ENCODE measurements around the gene PCNT. TPM values are rescaled to one million over a fixed set of nuclear protein-coding genes. Genes with fewer than 3 reads are reported as not detected.
"Not testable (repeated sequence)": the region's sequence is repeated elsewhere in the genome, so short reads cannot be mapped to it uniquely, and the experiment has no call there.

The PCNT gene
- total RNA-seq, 3 donors from 2014 or later (not counting 1 experiment from before 2014, with no cell fraction given): 83.6 to 94.9 (median 84.0) TPM

DNA sequence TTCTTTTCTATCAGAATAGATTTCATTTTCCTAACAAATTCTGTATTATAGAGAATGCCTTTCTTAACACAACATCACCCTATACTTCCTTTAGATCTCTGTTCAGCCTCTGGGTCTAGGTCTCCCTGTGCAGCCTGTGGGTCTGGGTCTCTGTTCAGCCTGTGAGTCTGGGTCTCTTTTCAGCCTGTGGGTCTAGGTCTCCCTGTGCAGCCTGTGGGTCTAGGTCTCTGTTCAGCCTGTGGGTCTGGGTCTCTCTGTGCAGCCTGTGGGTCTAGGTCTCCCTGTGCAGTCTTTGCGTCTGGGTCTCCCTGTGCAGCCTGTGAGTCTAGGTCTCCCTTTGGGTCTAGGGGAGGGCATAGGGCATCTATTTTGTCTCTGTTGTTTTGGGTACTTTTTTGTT, 75.2 kb downstream of the PCNT start:
- Mint-ChIP-seq H3K36me3 (peaks cover 15% of the 10 kb centered on the region), H3K4me3 (no peak overlapping the region), H3K9me3 (no peaks in the 10 kb centered on the region), H3K27me3 (ENCODE audit: low read depth in 2 of 2) (no peaks in the 10 kb centered on the region), H3K4me1 (peaks cover 10 to 11% of the 10 kb centered on the region in 2 donors), H3K27ac (no peak overlapping the region)
- no peak for TF ChIP-seq CTCF (IDR thresholded peaks at IDR 0.05)
- no peaks in the 10 kb centered on the region for H3K27me3 ChIP-seq (ENCODE audit: control insufficient read depth, insufficient read depth, low read length)
- no peak overlapping the region for H3K4me3 ChIP-seq (ENCODE audit: low read length)
- H3K9me3 ChIP-seq (ENCODE audit: control insufficient read depth, insufficient read depth, low read length): no peaks in the 10 kb centered on the region
- ATAC-seq: peak in 1 of 3 donors; percentile 27
- H3K27ac ChIP-seq (ENCODE audit: low read length): no peak overlapping the region
- WGBS (ENCODE audit: insufficient coverage): 100% methylated on average over 1 of the region's 1 CpG
- intact Hi-C loops (cut with micrococcal nuclease): no loop called here
- H3K36me3 ChIP-seq (ENCODE audit: control insufficient read depth, insufficient read depth, low read length): peaks cover 29% of the 10 kb centered on the region
- DNase-seq: no peak
- peaks cover 5% of the 10 kb centered on the region for H3K4me1 ChIP-seq (ENCODE audit: control insufficient read depth, insufficient read depth, low read length)

GRCh38 chr21:46399686-46400085, 75.7 kb downstream of the PCNT start:
- H3K27me3 ChIP-seq (ENCODE audit: control insufficient read depth, insufficient read depth, low read length): no peaks in the 10 kb centered on the region
- intact Hi-C loops (cut with micrococcal nuclease): no loop called here
- WGBS (ENCODE audit: insufficient coverage): 91% methylated on average over 8 of the region's 10 CpGs
- Mint-ChIP-seq H3K27me3 (ENCODE audit: low read depth in 2 of 2) (no peaks in the 10 kb centered on the region), H3K36me3 (peaks cover 15% of the 10 kb centered on the region), H3K27ac (no peak overlapping the region), H3K4me1 (peaks cover 5% of the 10 kb centered on the region in 2 donors), H3K4me3 (no peak overlapping the region), H3K9me3 (no peaks in the 10 kb centered on the region)
- no peak overlapping the region for H3K27ac ChIP-seq (ENCODE audit: low read length)
- ATAC-seq (no peak), DNase-seq (no peak)
- no peak overlapping the region for H3K4me3 ChIP-seq (ENCODE audit: low read length)
- H3K4me1 ChIP-seq (ENCODE audit: control insufficient read depth, insufficient read depth, low read length): peaks cover 3% of the 10 kb centered on the region
- peaks cover 28% of the 10 kb centered on the region for H3K36me3 ChIP-seq (ENCODE audit: control insufficient read depth, insufficient read depth, low read length)
- H3K9me3 ChIP-seq (ENCODE audit: control insufficient read depth, insufficient read depth, low read length): no peaks in the 10 kb centered on the region
- TF ChIP-seq CTCF (IDR thresholded peaks at IDR 0.05): no peak

- H3K4me1 Mint-ChIP-seq: peaks cover 11% of the 10 kb centered on the region in 2 donors
- WGBS (ENCODE audit: insufficient coverage): 96% methylated on average over 13 of the region's 13 CpGs
- peaks cover 15% of the 10 kb centered on the region for H3K36me3 Mint-ChIP-seq
- TF ChIP-seq CTCF (IDR thresholded peaks at IDR 0.05): no peak
- H3K36me3 ChIP-seq (ENCODE audit: control insufficient read depth, insufficient read depth, low read length): peaks cover 26% of the 10 kb centered on the region
- DNase-seq: no peak
- no peak overlapping the region for H3K4me3 Mint-ChIP-seq
- no peaks in the 10 kb centered on the region for H3K9me3 ChIP-seq (ENCODE audit: control insufficient read depth, insufficient read depth, low read length)
- H3K27me3 Mint-ChIP-seq (ENCODE audit: low read depth in 2 of 2): no peaks in the 10 kb centered on the region
- H3K4me1 ChIP-seq (ENCODE audit: control insufficient read depth, insufficient read depth, low read length): no peaks in the 10 kb centered on the region
- no peak overlapping the region for H3K27ac Mint-ChIP-seq
- no peak overlapping the region for H3K27ac ChIP-seq (ENCODE audit: low read length)
- H3K4me3 ChIP-seq (ENCODE audit: low read length): no peak overlapping the region
- no peaks in the 10 kb centered on the region for H3K27me3 ChIP-seq (ENCODE audit: control insufficient read depth, insufficient read depth, low read length)
- H3K9me3 Mint-ChIP-seq: no peaks in the 10 kb centered on the region
- no peak for ATAC-seq
- intact Hi-C loops (cut with micrococcal nuclease): no loop called here
These were observed 77.4 kb downstream of the PCNT start for GRCh38 chr21:46401186-46401910.

- H3K27ac Mint-ChIP-seq: no peak overlapping the region
- Histone ChIP-seq H3K36me3 (ENCODE audit: control insufficient read depth, insufficient read depth, low read length) (peaks cover 23% of the 10 kb centered on the region), H3K9me3 (ENCODE audit: control insufficient read depth, insufficient read depth, low read length) (no peaks in the 10 kb centered on the region), H3K27ac (ENCODE audit: low read length) (no peak overlapping the region), H3K27me3 (ENCODE audit: control insufficient read depth, insufficient read depth, low read length) (no peaks in the 10 kb centered on the region), H3K4me1 (ENCODE audit: control insufficient read depth, insufficient read depth, low read length) (no peaks in the 10 kb centered on the region), H3K4me3 (ENCODE audit: low read length) (no peak overlapping the region)
- no peak for ATAC-seq
- H3K4me3 Mint-ChIP-seq: no peak overlapping the region
- 96% methylated on average over 14 of the region's 15 CpGs for WGBS (ENCODE audit: insufficient coverage)
- intact Hi-C loops (cut with micrococcal nuclease): no loop called here
- peaks cover 19 to 20% of the 10 kb centered on the region in 2 donors for H3K4me1 Mint-ChIP-seq
- H3K9me3 Mint-ChIP-seq: no peaks in the 10 kb centered on the region
- no peak for TF ChIP-seq CTCF (IDR thresholded peaks at IDR 0.05)
- no peak for DNase-seq
- H3K36me3 Mint-ChIP-seq: peaks cover 15% of the 10 kb centered on the region
- no peaks in the 10 kb centered on the region for H3K27me3 Mint-ChIP-seq (ENCODE audit: low read depth in 2 of 2)
These were observed 78.5 kb downstream of the PCNT start for GRCh38 chr21:46402421-46402820.

- peaks cover 23 to 24% of the 10 kb centered on the region in 2 donors for H3K4me1 Mint-ChIP-seq
- DNase-seq; ATAC-seq; H3K4me3 Mint-ChIP-seq; H3K27me3 Mint-ChIP-seq (ENCODE audit: low read depth in 2 of 2); H3K27ac ChIP-seq (ENCODE audit: low read length); H3K9me3 ChIP-seq (ENCODE audit: control insufficient read depth, insufficient read depth, low read length); intact Hi-C loops (cut with micrococcal nuclease); H3K27me3 ChIP-seq (ENCODE audit: control insufficient read depth, insufficient read depth, low read length); H3K4me3 ChIP-seq (ENCODE audit: low read length); H3K4me1 ChIP-seq (ENCODE audit: control insufficient read depth, insufficient read depth, low read length); H3K9me3 Mint-ChIP-seq: not testable (repeated sequence)
- WGBS (ENCODE audit: insufficient coverage): 96% methylated on average over 47 of the region's 47 CpGs
- peak overlapping the region; percentile 43 to 72 for H3K27ac Mint-ChIP-seq
- peaks cover 20% of the 10 kb centered on the region for H3K36me3 ChIP-seq (ENCODE audit: control insufficient read depth, insufficient read depth, low read length)
- peaks cover 15% of the 10 kb centered on the region for H3K36me3 Mint-ChIP-seq
These were observed 79.4 kb downstream of the PCNT start for GRCh38 chr21:46403234-46403811.

Measured in natural killer cell (primary cell).